Ishikawa (cell line): ENCODE data around the gene OR52N2.
A peak's percentile ranks its signal among the peaks of the same experiment; 100 is the strongest.

Experiments used
- CEBPB ChIP-seq: IDR thresholded peaks from 2 replicates; pipeline ENCODE4 v1.6.1; 2012
- CREB1 ChIP-seq: IDR thresholded peaks from 2 replicates; pipeline ENCODE4 v1.6.1; 2012; ENCODE audit warnings: low read depth
- EGR1 ChIP-seq: IDR thresholded peaks from 2 replicates; pipeline ENCODE4 v1.6.1; 2012
- EP300 ChIP-seq: IDR thresholded peaks from 2 replicates; pipeline ENCODE4 v1.6.1; 2012; ENCODE audit warnings: borderline replicate concordance
- FOXM1 ChIP-seq: IDR thresholded peaks from 2 replicates; pipeline ENCODE4 v1.6.1; 2012; ENCODE audit warnings: low read depth, borderline replicate concordance
- NFIC ChIP-seq: IDR thresholded peaks from 2 replicates; pipeline ENCODE4 v1.6.1; 2012
- RAD21 ChIP-seq: IDR thresholded peaks from 2 replicates; pipeline ENCODE4 v1.6.1; 2012; ENCODE audit warnings: low read depth
- TAF1 ChIP-seq: IDR thresholded peaks from 2 replicates; pipeline ENCODE4 v1.6.1; 2012; ENCODE audit warnings: low read depth, mild to moderate bottlenecking
- TCF12 ChIP-seq: IDR thresholded peaks from 2 replicates; pipeline ENCODE4 v1.6.1; 2012; ENCODE audit warnings: low read depth
- TEAD4 ChIP-seq: IDR thresholded peaks from 2 replicates; pipeline ENCODE4 v1.6.1; 2012
- YY1 ChIP-seq: IDR thresholded peaks from 2 replicates; pipeline ENCODE4 v1.6.1; 2012; ENCODE audit warnings: low read depth
- ZBTB7A ChIP-seq: IDR thresholded peaks from 2 replicates; pipeline ENCODE4 v1.6.1; 2012; ENCODE audit warnings: low read depth
- TF ChIP-seq, protein P1 (sequence below): IDR thresholded peaks from 2 replicates; pipeline ENCODE4 v1.6.1; 2012; ENCODE audit warnings: low read depth, mild to moderate bottlenecking
- TF ChIP-seq, protein P2 (sequence below): IDR thresholded peaks from 2 replicates; pipeline ENCODE4 v1.6.1; 2012
- TF ChIP-seq, protein P3 (sequence below): IDR thresholded peaks from 2 replicates; pipeline ENCODE4 v1.6.1; 2012

Gene OR52N2

DNA sequence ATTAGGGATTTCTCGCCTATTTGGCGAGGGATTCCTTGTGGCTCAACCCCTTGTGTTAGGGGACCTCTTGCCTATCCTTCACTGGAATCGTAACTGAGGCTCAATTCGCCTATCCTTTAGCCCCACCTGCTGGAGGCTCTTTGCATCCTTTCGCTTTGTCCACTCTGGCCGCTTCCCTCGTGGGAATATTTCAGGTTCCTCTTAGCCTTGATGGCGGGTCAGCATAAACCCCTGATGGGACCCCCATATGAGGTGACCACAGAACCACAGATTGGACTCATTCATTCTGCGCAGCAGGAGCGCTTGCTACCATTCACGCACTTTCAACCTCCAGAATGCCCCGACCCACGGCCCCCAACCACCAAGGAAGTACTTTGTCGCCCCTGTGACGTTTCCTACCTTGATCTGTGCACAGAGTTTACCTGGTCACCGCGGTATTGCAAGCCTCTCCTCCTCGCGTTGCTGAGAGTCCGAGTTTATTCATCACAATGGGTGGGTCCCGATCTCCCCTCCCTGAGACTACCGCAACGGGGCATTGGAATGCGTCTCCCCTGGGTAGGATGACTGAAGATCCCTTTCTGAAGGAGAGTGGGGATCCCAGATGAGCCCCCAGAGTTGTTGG, at the start of gene OR52N2:
Gene OR52N2, plus strand, starts transcription at position 425 of the 622 bp plus-strand sequence. CDS start 11,412 bp downstream, outside the sequence.
- no peak for TF ChIP-seq NFIC
- TF ChIP-seq RAD21, result peak; percentile 84

DNA sequence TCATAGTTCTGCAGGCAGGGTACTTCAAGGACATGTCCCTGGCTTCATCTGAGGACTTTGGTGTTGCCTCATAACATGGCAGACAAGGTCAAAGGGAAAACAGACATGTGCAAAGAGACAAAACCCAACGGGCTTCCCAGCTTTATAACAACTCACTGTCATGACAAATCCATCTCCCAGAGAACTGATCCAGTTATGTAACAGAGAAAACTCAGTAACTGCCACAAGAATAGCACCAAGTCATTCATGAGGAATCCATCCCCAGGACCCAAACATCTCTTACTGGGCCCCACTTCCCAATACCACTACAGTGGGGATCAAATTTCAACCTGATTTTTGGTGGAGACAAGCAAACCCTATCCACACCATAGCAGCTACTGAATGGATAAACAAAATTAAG, 41.7 kb upstream of the OR52N2 start:
- TF ChIP-seq TEAD4, result no peak

DNA sequence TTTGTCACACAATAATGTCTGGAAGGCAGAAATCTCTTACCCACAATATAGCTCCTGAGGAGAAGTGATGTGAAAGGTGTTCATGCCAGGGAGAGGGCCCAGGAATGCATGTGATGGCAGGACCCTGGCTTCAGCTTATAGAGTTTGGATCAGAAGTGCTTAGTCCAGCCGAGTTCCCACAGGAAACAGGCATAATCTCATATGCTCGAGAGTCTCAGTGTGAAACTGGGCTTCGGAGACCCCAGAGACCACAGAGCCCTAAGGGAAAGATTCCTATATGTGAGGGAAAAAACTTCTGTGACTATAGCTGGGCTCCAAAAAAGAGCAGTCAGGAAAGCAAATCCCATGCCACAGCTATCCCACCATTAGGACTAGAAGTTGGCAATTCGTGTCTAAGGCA, 25.5 kb upstream of the OR52N2 start, which contains the start of gene OR52N5:
Gene OR52N5, minus strand, starts transcription at position 101 of the 400 bp plus-strand sequence. CDS start 4,721 bp downstream, outside the sequence.
- TF ChIP-seq CREB1, result no peak
- no peak for TF ChIP-seq YY1
- no peak for TF ChIP-seq FOXM1
- TF ChIP-seq RAD21, result no peak
- no peak for TF ChIP-seq EGR1
- no peak for TF ChIP-seq TAF1
- no peak for TF ChIP-seq CEBPB
- TF ChIP-seq EP300, result no peak
- no peak for TF ChIP-seq TEAD4
- no peak for TF ChIP-seq TCF12
- no peak for TF ChIP-seq ZBTB7A
- TF ChIP-seq, protein P1, sequence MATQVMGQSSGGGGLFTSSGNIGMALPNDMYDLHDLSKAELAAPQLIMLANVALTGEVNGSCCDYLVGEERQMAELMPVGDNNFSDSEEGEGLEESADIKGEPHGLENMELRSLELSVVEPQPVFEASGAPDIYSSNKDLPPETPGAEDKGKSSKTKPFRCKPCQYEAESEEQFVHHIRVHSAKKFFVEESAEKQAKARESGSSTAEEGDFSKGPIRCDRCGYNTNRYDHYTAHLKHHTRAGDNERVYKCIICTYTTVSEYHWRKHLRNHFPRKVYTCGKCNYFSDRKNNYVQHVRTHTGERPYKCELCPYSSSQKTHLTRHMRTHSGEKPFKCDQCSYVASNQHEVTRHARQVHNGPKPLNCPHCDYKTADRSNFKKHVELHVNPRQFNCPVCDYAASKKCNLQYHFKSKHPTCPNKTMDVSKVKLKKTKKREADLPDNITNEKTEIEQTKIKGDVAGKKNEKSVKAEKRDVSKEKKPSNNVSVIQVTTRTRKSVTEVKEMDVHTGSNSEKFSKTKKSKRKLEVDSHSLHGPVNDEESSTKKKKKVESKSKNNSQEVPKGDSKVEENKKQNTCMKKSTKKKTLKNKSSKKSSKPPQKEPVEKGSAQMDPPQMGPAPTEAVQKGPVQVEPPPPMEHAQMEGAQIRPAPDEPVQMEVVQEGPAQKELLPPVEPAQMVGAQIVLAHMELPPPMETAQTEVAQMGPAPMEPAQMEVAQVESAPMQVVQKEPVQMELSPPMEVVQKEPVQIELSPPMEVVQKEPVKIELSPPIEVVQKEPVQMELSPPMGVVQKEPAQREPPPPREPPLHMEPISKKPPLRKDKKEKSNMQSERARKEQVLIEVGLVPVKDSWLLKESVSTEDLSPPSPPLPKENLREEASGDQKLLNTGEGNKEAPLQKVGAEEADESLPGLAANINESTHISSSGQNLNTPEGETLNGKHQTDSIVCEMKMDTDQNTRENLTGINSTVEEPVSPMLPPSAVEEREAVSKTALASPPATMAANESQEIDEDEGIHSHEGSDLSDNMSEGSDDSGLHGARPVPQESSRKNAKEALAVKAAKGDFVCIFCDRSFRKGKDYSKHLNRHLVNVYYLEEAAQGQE, result no peak
- TF ChIP-seq, protein P2, sequence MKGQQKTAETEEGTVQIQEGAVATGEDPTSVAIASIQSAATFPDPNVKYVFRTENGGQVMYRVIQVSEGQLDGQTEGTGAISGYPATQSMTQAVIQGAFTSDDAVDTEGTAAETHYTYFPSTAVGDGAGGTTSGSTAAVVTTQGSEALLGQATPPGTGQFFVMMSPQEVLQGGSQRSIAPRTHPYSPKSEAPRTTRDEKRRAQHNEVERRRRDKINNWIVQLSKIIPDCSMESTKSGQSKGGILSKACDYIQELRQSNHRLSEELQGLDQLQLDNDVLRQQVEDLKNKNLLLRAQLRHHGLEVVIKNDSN, result no peak
- TF ChIP-seq NFIC, result no peak
- TF ChIP-seq, protein P3, sequence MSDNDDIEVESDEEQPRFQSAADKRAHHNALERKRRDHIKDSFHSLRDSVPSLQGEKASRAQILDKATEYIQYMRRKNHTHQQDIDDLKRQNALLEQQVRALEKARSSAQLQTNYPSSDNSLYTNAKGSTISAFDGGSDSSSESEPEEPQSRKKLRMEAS, result no peak

DNA sequence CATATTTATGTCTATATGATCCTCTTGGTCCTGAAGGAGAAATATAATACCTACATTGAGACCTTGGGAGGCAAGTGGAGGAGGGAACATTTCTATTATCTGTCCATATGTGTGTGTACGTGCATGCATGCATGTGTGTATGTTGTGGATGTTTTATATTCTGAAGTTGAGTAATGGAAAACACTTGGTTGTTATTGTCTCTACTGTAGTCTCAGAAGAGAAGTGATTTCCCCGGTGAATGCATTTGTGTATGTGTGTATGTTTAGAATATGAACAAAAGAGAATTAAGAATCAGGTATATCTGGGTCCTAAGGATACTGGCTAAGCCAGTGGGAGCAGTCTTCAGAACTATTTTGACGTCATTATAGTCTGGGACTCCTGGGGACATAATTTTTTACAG, 17.6 kb upstream of the OR52N2 start, which contains the start of gene OR52N1:
Gene OR52N1, minus strand, starts transcription at position 101 of the 400 bp plus-strand sequence. CDS start 2,449 bp downstream, outside the sequence.
- no peak for TF ChIP-seq TAF1
- TF ChIP-seq, protein P1, result no peak

DNA sequence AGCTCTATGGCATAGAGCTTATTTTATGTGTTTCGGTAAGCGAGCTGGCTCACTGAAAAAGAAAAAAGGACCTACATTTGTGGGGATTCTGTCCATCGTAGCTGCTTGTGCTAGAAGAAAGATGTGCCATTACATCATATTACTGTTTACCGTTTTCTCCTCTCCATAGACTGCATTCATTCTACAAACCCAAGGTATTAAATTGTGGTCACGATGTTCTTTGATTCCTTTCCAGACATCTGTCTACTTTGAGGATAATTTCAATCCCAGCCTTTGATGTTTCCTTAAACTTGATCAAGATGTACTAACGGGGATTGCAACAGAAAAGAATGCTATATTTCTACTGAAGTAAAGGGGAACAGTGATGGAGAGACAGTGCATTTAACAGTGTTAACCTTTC, 12.2 kb upstream of the OR52N2 start:
- TF ChIP-seq, protein P1, result no peak
- TF ChIP-seq TAF1 (no peak), ZBTB7A (no peak), TCF12 (no peak), EGR1 (no peak), YY1 (no peak), CREB1 (no peak), NFIC (no peak), CEBPB (no peak), RAD21 (no peak)
- TF ChIP-seq, protein P3, result no peak
- TF ChIP-seq, protein P2, result no peak
